Brain microvascular endothelial cell (primary cell): ENCODE results near the gene JTB.

ENCODE experiments used
- DNase-seq: peaks from one replicate; pipeline ENCODE4 v3.0.0-alpha.2; 2020
- H3K27ac ChIP-seq: fragments of 250-450 bp; sonication (Bioruptor Pico); 2 replicates; pipeline ENCODE4 v1.5.1; 2020; ENCODE audit warnings: mild to moderate bottlenecking, moderate library complexity
- H3K27me3 ChIP-seq: fragments of 250-450 bp; sonication (Bioruptor Pico); replicated peaks from 2 replicates; pipeline ENCODE4 v1.5.1; 2020; ENCODE audit warnings: mild to moderate bottlenecking
- H3K36me3 ChIP-seq: fragments of 250-450 bp; sonication (Bioruptor Pico); replicated peaks from 2 replicates; pipeline ENCODE4 v1.5.1; 2020; ENCODE audit warnings: mild to moderate bottlenecking
- H3K4me3 ChIP-seq: 2 replicates; pipeline ENCODE4 v1.5.1; 2011; ENCODE audit warnings: low read depth, mild to moderate bottlenecking, control low read depth, low read length, moderate library complexity
- CTCF ChIP-seq: IDR thresholded peaks from 2 replicates; pipeline ENCODE4 v1.5.1; 2011; ENCODE audit warnings: low read depth, mild to moderate bottlenecking, moderate library complexity, low read length, control low read depth, inconsistent platforms; ENCODE audit errors: missing control alignments
- in situ Hi-C: cut with HindIII; loops from 2 replicates; pipeline ENCODE4 v1.10.0; 2017; ENCODE audit warnings: low sequenced_read_pairs, low pct_ligation_motif_present

Gene JTB

GRCh38 chr1:153991151-153991630 lies 13.7 kb upstream of the JTB start:
- TF ChIP-seq CTCF, result no peak
- no peaks in the 10 kb centered on the region for H3K27me3 ChIP-seq
- peaks cover 28% of the 10 kb centered on the region for H3K36me3 ChIP-seq
- DNase-seq, result no peak
- peak overlapping the region; percentile 97 for H3K4me3 ChIP-seq
- H3K27ac ChIP-seq, result peak overlapping the region; percentile 92
- in situ Hi-C loops, result no loop called here

GRCh38 chr1:153990468-153991150 lies 13.1 kb upstream of the JTB start, which contains the start of gene RPS27:
Gene RPS27 (plus strand): TSS chr1:153990762. CDS start chr1:153990797, 35 bp downstream.
- Histone ChIP-seq H3K4me3 (peak within 1 kb of the TSS; percentile 97), H3K36me3 (peaks cover 28% of the 10 kb centered on the region), H3K27ac (peak within 1 kb of the TSS; percentile 92), H3K27me3 (no peaks in the 10 kb centered on the region)
- no peak for TF ChIP-seq CTCF
- DNase-seq, result peak; percentile 97
- in situ Hi-C loops, result no loop called here

GRCh38 chr1:153987621-153988020 lies 10.1 kb upstream of the JTB start:
- H3K4me3 ChIP-seq, result no peak overlapping the region
- TF ChIP-seq CTCF, result no peak
- H3K27ac ChIP-seq, result no peak overlapping the region
- peaks cover 22% of the 10 kb centered on the region for H3K36me3 ChIP-seq
- in situ Hi-C loops, result no loop called here
- H3K27me3 ChIP-seq, result no peaks in the 10 kb centered on the region
- DNase-seq, result no peak

GRCh38 chr1:153985941-153986761 lies 8.7 kb upstream of the JTB start, which contains the start of gene RAB13:
Gene RAB13 (minus strand): TSS chr1:153986339. CDS start chr1:153986236, 103 bp downstream.
- in situ Hi-C loops, result no loop called here
- peak; percentile 67 for DNase-seq
- no peak for TF ChIP-seq CTCF
- H3K27ac ChIP-seq, result peak within 1 kb of the TSS; percentile 56
- H3K4me3 ChIP-seq, result peak within 1 kb of the TSS; percentile 71
- no peaks in the 10 kb centered on the region for H3K27me3 ChIP-seq
- H3K36me3 ChIP-seq, result peaks cover 21% of the 10 kb centered on the region

- peak overlapping the region; percentile 71 for H3K4me3 ChIP-seq
- H3K27me3 ChIP-seq, result no peaks in the 10 kb centered on the region
- no peak for TF ChIP-seq CTCF
- peaks cover 24% of the 10 kb centered on the region for H3K36me3 ChIP-seq
- H3K27ac ChIP-seq, result peak overlapping the region; percentile 56
- in situ Hi-C loops, result no loop called here
- peak; percentile 62 for DNase-seq
Measured at GRCh38 chr1:153985341-153985912, 8.0 kb upstream of the JTB start.
